H1 (cell line): ENCODE results near the gene C1orf210. TPM values are rescaled to one million over a fixed set of nuclear protein-coding genes. Genes with fewer than 3 reads are reported as not detected.

Experiments used
- ASH2L ChIP-seq: fragments of 200-600, 300-600 bp; sonication (generic); IDR thresholded peaks from one replicate; pipeline ENCODE4 v1.7.1; 2017; ENCODE audit warnings: low read length
- RAD21 ChIP-seq, 2 experiments: IDR thresholded peaks in 1 of 2; conservative IDR thresholded peaks in 1 of 2; 2 replicates each; pipeline ENCODE4 v1.6.1; 2011; ENCODE audit warnings: low read depth in 2 of 2, low read length in 2 of 2, improper control_type of control experiment in 1 of 2, inconsistent platforms in 1 of 2, mild to moderate bottlenecking in 1 of 2, moderate library complexity in 1 of 2
- SP4 ChIP-seq: IDR thresholded peaks from 2 replicates; pipeline ENCODE4 v1.6.1; 2012; ENCODE audit warnings: low read length, inconsistent platforms
- TEAD4 ChIP-seq: IDR thresholded peaks from 2 replicates; pipeline ENCODE4 v1.6.1; 2012; ENCODE audit warnings: low read depth, low read length, inconsistent platforms, mixed read lengths
- polyA plus RNA-seq, 7 experiments: library from polyadenylated mRNA; depleted of rRNA in 3 of 7; stranded (reverse) in 5 of 7; unstranded in 2 of 7; fragments of >200 nt in 5 of 7; fragments of 200-250 nt in 2 of 7; gene quantifications; 1 replicate in 5 of 7; 2 replicates in 1 of 7; 4 replicates in 1 of 7; pipeline versions ENCODE4 v1.2.1 to v1.2.3, GENCODE V29; 2011 to 2013; ENCODE audit warnings: missing spikeins in 2 of 7, mixed read lengths in 2 of 7
- total RNA-seq: library from RNA; stranded (reverse); fragmentation: NEBNext Ultra II Directional; extraction: Animal tissue kit (Norgen Biotek cat#: 25700); gene quantifications from 2 replicates; pipeline ENCODE4 v1.2.1, GENCODE V29; 2021

C1orf210 gene
- total and polyA plus RNA-seq, 2 of the 8 experiments (the other 6 are each of a cell fraction or from before 2014, with no cell fraction given): 12.0 to 27.9 TPM

DNA sequence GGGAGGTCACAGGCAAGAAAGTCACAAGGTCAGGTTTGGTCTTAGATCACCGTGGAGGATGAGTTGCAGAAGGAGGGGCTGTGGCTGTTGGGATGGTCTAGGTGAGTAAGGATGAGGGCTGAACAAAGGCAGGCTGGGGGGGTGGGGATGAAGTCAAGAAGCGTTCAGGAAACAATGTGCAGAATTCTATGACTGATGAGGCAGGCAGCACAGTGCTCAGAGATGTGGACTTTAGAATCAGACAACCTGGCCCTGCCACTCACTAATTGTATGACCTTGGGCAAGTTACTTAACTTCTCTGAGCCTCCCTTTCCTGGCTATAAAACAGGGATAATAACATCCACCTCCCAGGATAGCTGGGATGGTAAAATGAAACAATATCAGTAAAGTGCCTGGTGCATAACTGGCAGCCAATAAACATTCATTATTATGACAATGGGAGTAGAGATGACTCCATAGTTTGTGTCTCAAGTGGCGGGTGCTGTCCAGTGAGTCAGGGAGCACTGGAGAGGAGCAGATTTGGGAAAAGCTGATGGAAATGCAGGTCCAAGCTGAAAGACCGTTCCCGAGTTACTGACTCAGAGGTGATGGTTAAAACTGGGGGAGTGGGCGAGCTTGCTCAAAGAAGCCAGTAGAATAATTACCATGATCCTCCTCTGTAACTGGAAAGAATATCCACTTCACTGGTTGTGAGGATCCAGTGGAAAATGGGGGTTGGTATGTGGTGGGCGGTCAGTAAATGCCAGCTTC is 17.5 kb upstream of the C1orf210 start (continued):
- TF ChIP-seq TEAD4: no peak
- no peak for TF ChIP-seq ASH2L
- no peak for TF ChIP-seq RAD21 (IDR thresholded peaks at IDR 0.05 in 1 of 2, conservative IDR thresholded peaks at IDR 0.05 in 1 of 2; ENCODE audit: low read depth in 2 of 2, low read length in 2 of 2)
- no peak for TF ChIP-seq SP4
